Measurements from ENCODE around the gene GTF3C2.

The GTF3C2 gene

DNA sequence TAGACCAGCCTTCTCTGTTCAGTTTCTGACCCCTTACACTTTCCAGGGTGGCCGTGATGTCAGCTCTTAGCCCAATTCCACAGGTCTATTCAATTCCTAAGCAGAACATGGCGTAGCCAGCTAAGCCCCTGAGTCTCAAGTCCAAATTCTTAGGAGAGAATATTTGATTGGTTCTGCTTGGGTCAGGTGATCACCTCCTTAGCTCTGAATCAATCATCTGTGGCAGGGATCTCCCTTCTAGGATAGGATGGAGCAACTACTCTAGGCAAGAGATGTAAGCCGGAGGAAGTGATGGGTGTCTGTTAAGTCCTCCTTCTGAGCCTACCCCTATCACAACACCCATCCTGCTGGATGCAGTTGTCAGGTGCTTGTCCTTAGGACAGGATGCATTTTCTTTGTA lies 59.4 kb downstream of the GTF3C2 start:
- Histone ChIP-seq H3K27ac (no peak overlapping the region), H3K4me2 (no peak overlapping the region), H3K27me3 (no peaks in the 10 kb centered on the region), H3K4me1 (peaks cover 0 to 18% (median 12%) of the 10 kb centered on the region in 10 experiments; a peak in 15 of 20 replicates), H3K9ac (no peak overlapping the region), H3K9me3 (replicated peaks in 1 of 11) (no peaks in the 10 kb centered on the region), H3K4me3 (no peak overlapping the region), H3K36me3 (no peaks in the 10 kb centered on the region), H4K20me1 (no peaks in the 10 kb centered on the region)
- no peak for TF ChIP-seq Cebpa-rat (IDR thresholded peaks at IDR 0.05)

DNA sequence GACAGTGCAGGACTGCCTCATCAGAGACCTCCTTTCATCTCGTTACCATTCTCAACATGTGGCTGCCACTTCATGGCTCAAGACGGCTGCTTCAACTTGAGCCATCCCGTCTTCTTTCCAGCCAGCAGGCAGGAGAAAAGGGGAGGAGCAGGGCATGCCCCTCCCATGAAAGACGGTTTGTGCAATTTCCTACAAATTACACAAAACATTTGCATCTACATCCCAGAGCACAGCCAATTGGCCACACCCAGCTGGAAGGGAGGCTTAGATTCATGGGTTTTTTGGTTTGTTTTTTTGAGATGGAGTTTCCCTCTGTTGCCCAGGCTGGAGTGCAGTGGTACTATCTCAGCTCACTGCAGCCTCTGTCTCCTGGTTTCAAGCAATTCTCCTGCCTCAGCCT lies 60.1 kb downstream of the GTF3C2 start:
- TF ChIP-seq Cebpa-rat (IDR thresholded peaks at IDR 0.05): no peak
- Histone ChIP-seq H3K9ac (no peak overlapping the region), H3K36me3 (no peaks in the 10 kb centered on the region), H3K9me3 (replicated peaks in 1 of 11) (no peaks in the 10 kb centered on the region), H3K4me3 (no peak overlapping the region), H3K27ac (no peak overlapping the region), H3K27me3 (no peaks in the 10 kb centered on the region), H4K20me1 (no peaks in the 10 kb centered on the region), H3K4me1 (peaks cover 0 to 25% (median 20%) of the 10 kb centered on the region in 10 experiments; a peak in 15 of 20 replicates), H3K4me2 (no peak overlapping the region)

DNA sequence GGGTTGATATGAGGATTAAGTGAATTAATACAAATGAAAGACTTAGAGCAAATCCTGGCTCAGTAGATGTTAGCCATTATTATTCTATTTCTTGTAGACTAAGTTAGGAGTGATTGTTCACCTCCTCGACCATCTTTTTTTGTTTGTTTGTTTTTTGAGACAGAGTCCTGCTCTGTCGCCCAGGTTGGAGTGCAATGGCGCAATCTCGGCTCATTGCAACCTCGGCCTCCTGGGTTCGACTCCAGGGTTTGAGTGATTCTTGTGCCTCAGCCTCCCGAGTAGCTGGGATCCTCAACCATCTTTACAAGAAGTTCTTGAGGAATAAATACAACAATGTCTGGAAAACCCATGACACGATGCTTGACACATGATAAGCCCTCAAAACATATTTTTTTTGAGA lies 61.6 kb downstream of the GTF3C2 start:
- no peaks in the 10 kb centered on the region for H3K9me3 ChIP-seq (replicated peaks in 1 of 11)
- H4K20me1 ChIP-seq: no peaks in the 10 kb centered on the region
- H3K4me1 ChIP-seq: peaks cover 12 to 40% (median 35%) of the 10 kb centered on the region in 10 experiments
- no peaks in the 10 kb centered on the region for H3K27me3 ChIP-seq
- H3K4me2 ChIP-seq: no peak overlapping the region
- H3K36me3 ChIP-seq: no peaks in the 10 kb centered on the region
- H3K27ac ChIP-seq: no peak overlapping the region
- TF ChIP-seq Cebpa-rat (IDR thresholded peaks at IDR 0.05): no peak
- H3K4me3 ChIP-seq: no peak overlapping the region
- no peak overlapping the region for H3K9ac ChIP-seq

DNA sequence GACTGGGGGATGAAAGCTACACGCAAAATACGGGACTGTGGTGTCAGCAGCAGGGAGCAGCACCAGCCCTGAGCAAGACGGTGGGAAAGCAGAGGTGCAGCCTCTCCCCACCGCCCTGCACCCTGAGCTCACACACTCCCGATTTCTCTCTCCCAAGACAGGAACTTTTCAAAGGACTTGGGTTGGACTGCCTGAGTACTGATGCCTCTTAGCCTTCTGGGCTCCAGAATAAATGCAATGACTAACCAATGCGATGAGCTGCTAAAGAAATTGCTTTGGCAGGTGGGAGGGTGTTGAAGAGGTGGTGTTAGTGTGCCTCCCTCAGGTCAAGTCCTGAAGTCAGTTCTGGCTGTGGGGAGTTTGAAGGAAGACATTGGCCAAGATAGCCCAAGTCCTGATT lies 64.7 kb downstream of the GTF3C2 start:
- no peak overlapping the region for H3K9ac ChIP-seq
- no peaks in the 10 kb centered on the region for H4K20me1 ChIP-seq
- no peaks in the 10 kb centered on the region for H3K27me3 ChIP-seq
- no peaks in the 10 kb centered on the region for H3K36me3 ChIP-seq
- peak overlapping the region in 8 of 11 experiments; percentile 71 to 83 (median 76); a peak in 16 of 22 replicates for H3K4me2 ChIP-seq
- H3K9me3 ChIP-seq (replicated peaks in 1 of 11): no peaks in the 10 kb centered on the region
- no peak for TF ChIP-seq Cebpa-rat (IDR thresholded peaks at IDR 0.05)
- H3K4me1 ChIP-seq: peaks cover 12 to 54% (median 47%) of the 10 kb centered on the region in 10 experiments
- no peak overlapping the region for H3K4me3 ChIP-seq
- peak overlapping the region in 3 of 11 experiments; percentile 33 to 73 (median 57); a peak in 5 of 22 replicates for H3K27ac ChIP-seq

DNA sequence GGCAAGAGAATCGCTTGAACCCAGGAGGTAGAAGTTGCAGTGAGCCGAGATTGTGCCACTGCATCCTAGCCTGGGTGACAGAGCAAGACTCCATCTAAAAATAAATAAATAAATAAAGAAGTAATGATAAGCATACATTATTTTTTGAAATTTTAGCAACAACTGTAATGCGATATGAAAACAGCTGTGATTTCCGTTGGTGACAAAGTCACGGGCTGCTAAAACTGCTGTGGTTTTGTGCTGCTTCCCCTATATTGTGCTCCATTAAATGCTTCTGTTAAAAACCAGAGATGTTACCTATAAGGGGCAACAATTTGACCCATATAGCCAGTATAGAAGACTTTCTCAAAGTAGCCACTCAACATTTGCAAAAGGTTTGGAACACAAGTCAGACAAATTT lies 66.0 kb downstream of the GTF3C2 start:
- H3K4me1 ChIP-seq: peaks cover 12 to 54% (median 47%) of the 10 kb centered on the region in 10 experiments
- H3K27me3 ChIP-seq: no peaks in the 10 kb centered on the region
- no peaks in the 10 kb centered on the region for H3K36me3 ChIP-seq
- no peak overlapping the region; a peak in 3 of 20 replicates for H3K4me3 ChIP-seq
- H3K4me2 ChIP-seq: peak overlapping the region; percentile 60 to 83 (median 75)
- H3K9ac ChIP-seq: peak overlapping the region in 9 of 11 experiments; percentile 17 to 70 (median 54); a peak in 15 of 22 replicates
- H3K27ac ChIP-seq: peak overlapping the region in 8 of 11 experiments; percentile 54 to 75 (median 68); a peak in 16 of 22 replicates
- H4K20me1 ChIP-seq: no peaks in the 10 kb centered on the region
- no peak for TF ChIP-seq Cebpa-rat (IDR thresholded peaks at IDR 0.05)
- no peaks in the 10 kb centered on the region for H3K9me3 ChIP-seq (replicated peaks in 1 of 11)

DNA sequence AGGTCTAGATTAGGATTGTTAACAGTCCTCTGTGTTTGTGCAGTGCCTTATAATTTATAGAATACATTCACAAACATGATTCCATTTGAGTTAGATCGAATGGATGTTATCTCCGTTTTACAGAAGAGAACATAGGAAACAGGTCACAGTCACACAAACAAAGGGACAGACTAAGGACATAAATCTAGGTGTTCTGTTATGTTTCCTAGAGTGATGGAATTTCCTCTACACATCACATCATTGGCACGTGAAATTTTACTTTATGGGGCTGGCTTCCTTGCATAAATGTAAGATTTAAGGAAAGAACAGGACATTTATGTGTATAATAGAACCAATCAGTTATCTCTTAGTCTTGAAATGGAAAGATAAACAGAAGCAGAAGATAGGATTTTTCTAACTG lies 68.0 kb downstream of the GTF3C2 start:
- Histone ChIP-seq H3K9ac (no peak overlapping the region), H3K4me3 (no peak overlapping the region), H3K4me1 (peaks cover 12 to 50% (median 44%) of the 10 kb centered on the region in 10 experiments), H3K4me2 (peak overlapping the region in 3 of 11 experiments; percentile 71 to 75 (median 72); a peak in 3 of 22 replicates), H3K36me3 (no peaks in the 10 kb centered on the region), H3K27me3 (no peaks in the 10 kb centered on the region), H3K27ac (no peak overlapping the region), H3K9me3 (replicated peaks in 1 of 11) (no peaks in the 10 kb centered on the region), H4K20me1 (no peaks in the 10 kb centered on the region)
- no peak for TF ChIP-seq Cebpa-rat (IDR thresholded peaks at IDR 0.05)

DNA sequence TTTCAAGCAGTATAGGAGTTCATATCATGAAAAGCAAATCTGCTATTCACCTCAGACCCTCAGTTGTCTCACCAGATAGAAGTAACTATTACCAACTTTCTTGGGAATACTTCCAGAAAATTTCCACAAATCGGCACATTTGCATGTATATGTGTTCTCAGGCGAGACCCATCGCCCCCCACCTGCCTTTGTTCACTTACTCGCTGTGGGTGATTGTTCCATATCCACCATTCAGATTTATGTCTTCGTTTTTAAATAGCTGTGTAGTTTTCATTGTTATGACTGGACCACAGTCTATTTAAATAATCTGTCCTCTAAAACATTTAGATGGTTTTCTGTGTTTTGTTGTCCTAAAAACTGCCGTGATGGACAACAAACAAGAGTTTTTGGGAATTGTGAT lies 71.1 kb downstream of the GTF3C2 start:
- no peaks in the 10 kb centered on the region for H3K36me3 ChIP-seq
- H3K27me3 ChIP-seq: no peaks in the 10 kb centered on the region
- no peak overlapping the region for H3K9ac ChIP-seq
- H3K9me3 ChIP-seq (replicated peaks in 1 of 11): no peaks in the 10 kb centered on the region
- no peak overlapping the region for H3K27ac ChIP-seq
- no peak overlapping the region for H3K4me2 ChIP-seq
- TF ChIP-seq Cebpa-rat (IDR thresholded peaks at IDR 0.05): no peak
- H3K4me1 ChIP-seq: peaks cover 5 to 34% (median 25%) of the 10 kb centered on the region in 10 experiments
- no peaks in the 10 kb centered on the region for H4K20me1 ChIP-seq
- H3K4me3 ChIP-seq: no peak overlapping the region

DNA sequence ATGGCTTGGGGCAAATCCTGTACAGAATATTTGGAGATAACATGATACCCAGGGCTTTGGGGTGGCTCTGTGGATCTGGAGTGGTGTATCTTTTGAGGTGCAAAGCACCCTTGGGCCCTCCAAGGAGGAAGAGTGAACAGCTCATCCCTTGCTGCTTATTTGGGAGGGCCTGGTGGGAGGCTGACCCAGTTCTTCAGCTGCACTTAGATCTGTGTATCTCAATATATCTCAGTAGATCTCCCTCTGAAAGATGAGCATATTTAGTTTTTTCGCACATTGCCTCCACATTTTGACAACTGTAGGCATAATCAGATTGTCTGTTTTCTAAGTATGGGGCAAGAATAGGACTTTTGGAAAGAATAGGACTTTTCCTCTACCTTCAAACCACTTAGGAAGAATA lies 71.6 kb downstream of the GTF3C2 start:
- TF ChIP-seq Cebpa-rat (IDR thresholded peaks at IDR 0.05): no peak
- Histone ChIP-seq H3K4me2 (no peak overlapping the region), H3K9ac (no peak overlapping the region), H3K9me3 (replicated peaks in 1 of 11) (no peaks in the 10 kb centered on the region), H4K20me1 (no peaks in the 10 kb centered on the region), H3K27ac (no peak overlapping the region), H3K27me3 (no peaks in the 10 kb centered on the region), H3K4me1 (peaks cover under 1 to 29% (median 20%) of the 10 kb centered on the region in 10 experiments; a peak in 19 of 20 replicates), H3K36me3 (no peaks in the 10 kb centered on the region), H3K4me3 (no peak overlapping the region)

DNA sequence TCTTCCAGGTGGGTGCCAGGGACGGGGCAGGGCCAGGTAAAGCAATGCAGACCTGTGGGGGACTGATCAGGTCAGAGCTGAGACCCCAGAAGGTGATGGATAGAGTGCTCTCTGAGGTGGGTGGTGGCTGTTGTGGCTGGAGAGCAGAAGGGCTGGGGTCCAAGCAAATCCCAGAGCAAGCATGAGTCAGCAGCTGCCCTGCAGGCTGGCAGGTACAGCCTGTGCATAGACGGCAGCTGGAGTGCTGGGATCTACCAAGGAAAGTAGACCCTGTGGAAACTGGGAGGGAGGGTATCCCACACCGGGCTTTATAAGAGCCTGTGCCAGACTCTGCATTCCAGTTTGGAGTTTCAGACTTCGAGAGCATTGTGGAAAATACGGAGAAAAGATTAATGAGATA lies 73.7 kb downstream of the GTF3C2 start:
- no peaks in the 10 kb centered on the region for H3K9me3 ChIP-seq (replicated peaks in 1 of 11)
- no peak for TF ChIP-seq Cebpa-rat (IDR thresholded peaks at IDR 0.05)
- H4K20me1 ChIP-seq: no peaks in the 10 kb centered on the region
- no peak overlapping the region for H3K9ac ChIP-seq
- H3K4me2 ChIP-seq: peak overlapping the region in 3 of 11 experiments; percentile 47 to 60 (median 52); a peak in 5 of 22 replicates
- no peaks in the 10 kb centered on the region for H3K36me3 ChIP-seq
- H3K27me3 ChIP-seq: no peaks in the 10 kb centered on the region
- peaks cover 0 to 17% (median 9%) of the 10 kb centered on the region in 10 experiments; a peak in 12 of 20 replicates for H3K4me1 ChIP-seq
- no peak overlapping the region for H3K27ac ChIP-seq
- H3K4me3 ChIP-seq: no peak overlapping the region
